HFF-Myc (cell line): Measurements from ENCODE around the gene KRTAP4-7.
"Not testable (repeated sequence)": the region's sequence is repeated elsewhere in the genome, so short reads cannot be mapped to it uniquely, and the experiment has no call there.

Experiments used
- DNase-seq: peaks from one replicate; pipeline ENCODE4 v3.0.0-alpha.2; 2011; ENCODE audit warnings: low read depth; ENCODE audit errors: extremely low read depth
- H3K4me3 ChIP-seq: replicated peaks from 2 replicates; pipeline ENCODE4 v1.5.1; 2011; ENCODE audit warnings: low read depth, mild to moderate bottlenecking, control low read depth, low read length
- CTCF ChIP-seq: IDR thresholded peaks from 2 replicates; pipeline ENCODE4 v1.5.1; 2012; ENCODE audit warnings: mild to moderate bottlenecking, low read depth, low read length, control low read depth; ENCODE audit errors: missing control alignments

KRTAP4-7 gene

GRCh38 chr17:41111151-41111885 is 27.4 kb downstream of the KRTAP4-7 start:
- H3K4me3 ChIP-seq = no peak overlapping the region
- TF ChIP-seq CTCF = no peak
- DNase-seq = no peak

DNA sequence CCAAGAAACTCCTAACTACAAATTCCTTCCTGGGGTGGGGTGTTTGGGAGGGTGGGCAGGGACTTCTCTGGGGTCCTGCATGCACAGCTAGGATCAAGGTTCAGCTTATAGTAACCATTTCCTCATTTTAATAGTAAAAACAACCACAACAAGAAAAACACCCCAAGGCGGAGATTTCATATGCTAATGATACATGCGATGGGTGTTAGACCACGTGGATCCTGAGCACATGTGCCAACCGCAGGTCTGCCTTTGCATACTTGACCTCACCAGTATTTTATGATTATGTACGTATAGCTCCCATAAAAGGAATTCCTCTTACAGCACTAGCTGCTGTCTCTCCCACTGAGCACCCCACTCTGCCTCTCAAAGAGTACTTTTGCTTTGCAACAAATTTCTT is 32.3 kb downstream of the KRTAP4-7 start:
- DNase-seq = no peak
- no peak for TF ChIP-seq CTCF
- H3K4me3 ChIP-seq = no peak overlapping the region

DNA sequence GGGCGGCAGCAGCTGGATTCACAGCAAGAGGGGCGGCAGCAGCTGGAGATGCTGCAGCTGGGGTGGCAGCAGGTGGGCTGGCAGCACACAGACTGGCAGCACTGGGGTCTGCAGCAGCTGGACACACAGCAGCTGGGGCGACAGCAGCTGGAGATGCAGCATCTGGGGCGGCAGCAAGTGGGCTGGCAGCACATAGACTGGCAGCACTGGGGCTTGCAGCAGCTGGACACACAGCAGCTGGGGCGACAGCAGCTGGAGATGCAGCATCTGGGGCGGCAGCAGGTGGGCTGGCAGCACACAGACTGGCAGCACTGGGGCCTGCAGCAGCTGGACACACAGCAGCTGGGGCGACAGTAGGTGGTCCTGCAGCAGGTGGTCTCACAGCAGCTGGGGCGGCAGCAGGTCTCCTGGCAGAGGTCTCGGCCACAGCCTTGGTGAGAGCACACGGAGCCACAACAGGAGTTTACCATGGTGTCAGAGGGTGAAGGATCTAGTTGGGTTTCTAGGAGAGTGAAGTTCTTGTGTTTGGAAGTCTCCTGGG is 34.0 kb downstream of the KRTAP4-7 start, which contains the start of gene KRTAP4-11:
Gene KRTAP4-11, minus strand, starts transcription at position 528 of the 541 bp plus-strand sequence. Its CDS starts 58 bp downstream, at position 470.
- not testable (repeated sequence) for DNase-seq

GRCh38 chr17:41118721-41119120 is 34.8 kb downstream of the KRTAP4-7 start:
- TF ChIP-seq CTCF = no peak
- peak; percentile 51 for DNase-seq
- no peak overlapping the region for H3K4me3 ChIP-seq

More for the DNA sequence above, 34.0 kb downstream of the KRTAP4-7 start, which contains the start of gene KRTAP4-11:
- not testable (repeated sequence) for H3K4me3 ChIP-seq

DNA sequence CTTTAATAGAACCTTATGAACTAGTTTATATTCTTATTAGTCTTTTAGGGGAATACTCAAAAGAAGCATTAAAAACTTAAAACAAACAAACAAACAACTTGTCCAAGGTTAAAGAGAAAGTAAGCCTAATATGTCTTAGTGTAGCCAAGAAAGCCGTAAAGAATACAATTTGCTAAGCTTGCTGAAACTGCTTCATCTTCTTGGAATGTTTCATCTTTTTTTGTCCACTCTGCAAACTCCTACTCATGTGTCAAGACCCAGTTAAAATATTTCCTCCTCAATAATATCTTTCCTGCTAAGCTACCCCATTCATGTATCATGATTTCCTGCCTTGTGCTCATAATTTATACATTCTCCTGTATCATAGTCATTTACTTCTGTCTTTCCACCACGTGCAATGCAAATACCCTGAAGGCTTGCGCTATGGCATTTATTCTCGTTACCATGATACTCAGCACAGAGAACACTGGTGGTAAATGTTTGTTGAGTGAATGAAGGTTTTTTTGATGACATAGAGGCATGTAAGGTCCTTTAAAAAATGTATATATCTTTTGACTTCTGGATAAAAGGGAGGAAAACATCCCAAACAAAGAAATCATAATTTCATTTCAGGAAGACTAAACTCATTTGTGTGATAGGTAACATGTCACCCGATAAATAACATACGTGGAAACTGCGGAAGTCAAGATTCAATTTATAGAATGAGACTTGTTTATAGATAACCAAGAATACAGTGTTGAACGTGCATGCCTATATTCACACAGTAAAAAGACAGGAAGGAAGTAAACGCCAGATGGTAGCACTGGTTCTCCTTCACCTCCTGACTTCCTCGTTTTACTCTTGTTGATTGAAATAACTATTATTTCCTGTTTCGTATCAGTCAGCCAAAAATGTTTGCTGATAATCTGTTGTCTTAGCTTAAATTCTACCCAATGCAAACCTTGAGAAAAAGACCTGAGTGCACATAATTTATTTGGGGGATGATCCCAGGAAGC is 36.0 kb downstream of the KRTAP4-7 start:
- DNase-seq, H3K4me3 ChIP-seq: not testable (repeated sequence)

GRCh38 chr17:41121742-41122141 is 37.8 kb downstream of the KRTAP4-7 start:
- TF ChIP-seq CTCF = no peak
- DNase-seq = no peak
- no peak overlapping the region for H3K4me3 ChIP-seq

DNA sequence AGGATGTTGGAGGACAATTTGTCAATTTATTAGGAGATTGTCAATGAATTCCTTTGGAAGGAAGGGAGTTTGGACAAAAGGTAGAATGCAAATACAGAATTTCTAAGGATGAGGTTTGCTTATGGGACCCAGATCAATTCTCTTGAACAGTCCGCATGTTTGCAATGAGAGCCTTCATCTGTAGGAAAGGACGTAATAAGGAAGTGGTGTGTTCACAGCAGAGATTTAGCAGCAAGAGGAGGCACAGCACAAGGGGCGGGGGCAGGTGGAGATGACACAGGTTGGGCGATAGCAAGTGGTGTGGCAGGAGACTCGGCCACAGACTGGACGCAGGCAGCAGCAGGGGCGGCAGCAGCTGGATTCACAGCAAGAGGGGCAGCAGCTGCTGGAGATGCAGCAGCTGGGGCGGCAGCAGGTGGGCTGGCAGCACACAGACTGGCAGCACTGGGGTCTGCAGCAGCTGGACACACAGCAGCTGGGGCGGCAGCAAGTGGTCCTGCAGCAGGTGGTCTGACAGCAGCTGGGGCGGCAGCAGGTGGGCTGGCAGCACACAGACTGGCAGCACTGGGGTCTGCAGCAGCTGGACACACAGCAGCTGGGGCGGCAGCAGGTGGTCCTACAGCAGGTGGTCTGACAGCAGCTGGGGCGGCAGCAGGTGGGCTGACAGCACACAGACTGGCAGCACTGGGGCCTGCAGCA is 39.5 kb downstream of the KRTAP4-7 start:
- not testable (repeated sequence) for H3K4me3 ChIP-seq, DNase-seq

DNA sequence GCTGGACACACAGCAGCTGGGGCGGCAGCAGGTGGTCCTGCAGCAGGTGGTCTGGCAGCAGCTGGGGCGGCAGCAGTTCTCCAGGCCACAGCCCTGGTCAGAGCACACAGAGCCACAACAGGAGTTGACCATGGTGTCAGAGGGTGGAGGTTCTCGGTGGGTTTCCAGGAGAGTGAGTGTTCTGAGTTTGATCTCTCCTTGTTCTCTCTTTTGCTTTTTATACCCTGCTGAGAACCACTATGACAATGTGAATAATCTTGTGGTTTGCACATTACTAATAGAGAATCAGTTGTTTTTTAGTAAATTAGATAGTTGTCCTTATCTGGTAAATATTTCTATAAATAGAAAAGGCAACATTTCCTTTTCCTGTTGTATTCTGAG is 40.0 kb downstream of the KRTAP4-7 start, which contains the start of gene KRTAP4-12:
Gene KRTAP4-12, minus strand, starts transcription at position 192 of the 381 bp plus-strand sequence. Its CDS starts 60 bp downstream, at position 132.
- H3K4me3 ChIP-seq, DNase-seq: not testable (repeated sequence)
